GM23338 (cell line): Measurements from ENCODE around the gene GDPD5. TPM values are rescaled to one million over a fixed set of nuclear protein-coding genes. Genes with fewer than 3 reads are reported as not detected.

Source experiments
- ATAC-seq: fragments of 200-7000 bp; cut with Tn5 transposase; 3 replicates; pipeline ENCODE4 v1.9.1; 2020
- DNase-seq: peaks from one replicate; pipeline ENCODE4 v3.0.0-alpha.2; 2015; ENCODE audit warnings: low spot score
- H2AFZ ChIP-seq: fragments of 200-600 bp; sonication (generic); 2 replicates; pipeline ENCODE4 v1.8.0; 2016; ENCODE audit warnings: antibody characterized with exemption, mild to moderate bottlenecking, moderate library complexity
- H3F3A ChIP-seq: fragments of 200-600 bp; sonication (generic); replicated peaks from 2 replicates; pipeline ENCODE4 v1.8.0; 2017; ENCODE audit warnings: antibody characterized with exemption, mixed run types, low read depth
- H3K27ac ChIP-seq: fragments of 200-600 bp; sonication (generic); 2 replicates; pipeline ENCODE4 v1.6.1; 2016; ENCODE audit warnings: low read depth
- H3K27me3 ChIP-seq: fragments of 200-600 bp; sonication (generic); 2 replicates; pipeline ENCODE4 v1.8.0; 2016; ENCODE audit warnings: mild to moderate bottlenecking, mixed run types, moderate library complexity; ENCODE audit not compliant: insufficient read depth
- H3K36me3 ChIP-seq: fragments of 200-600 bp; sonication (generic); 2 replicates; pipeline ENCODE4 v1.8.0; 2016; ENCODE audit warnings: mild to moderate bottlenecking; ENCODE audit not compliant: insufficient read depth
- H3K4me1 ChIP-seq: fragments of 200-600 bp; sonication (generic); 2 replicates; pipeline ENCODE4 v1.8.0; 2016; ENCODE audit warnings: mild to moderate bottlenecking, moderate library complexity; ENCODE audit not compliant: insufficient read depth
- H3K4me2 ChIP-seq: fragments of 200-600 bp; sonication (generic); 2 replicates; pipeline ENCODE4 v1.7.1; 2017; ENCODE audit warnings: mixed run types
- H3K4me3 ChIP-seq: fragments of 200-600 bp; sonication (generic); 2 replicates; pipeline ENCODE4 v1.6.1; 2016; ENCODE audit warnings: mixed run types
- H3K79me2 ChIP-seq: fragments of 200-600 bp; sonication (generic); replicated peaks from 2 replicates; pipeline ENCODE4 v1.8.0; 2017; ENCODE audit warnings: mild to moderate bottlenecking; ENCODE audit not compliant: insufficient read depth
- H3K9me2 ChIP-seq: fragments of 200-600 bp; sonication (generic); 2 replicates; pipeline ENCODE4 v1.8.0; 2017; ENCODE audit not compliant: insufficient read depth
- H4K20me1 ChIP-seq: fragments of 200-600 bp; sonication (generic); replicated peaks from 2 replicates; pipeline ENCODE4 v1.8.0; 2017; ENCODE audit warnings: mild to moderate bottlenecking; ENCODE audit not compliant: insufficient read depth
- H3K27ac Mint-ChIP-seq: 2 replicates; pipeline ENCODE4 v1.8.0; 2020; ENCODE audit warnings: inconsistent platforms, mild to moderate bottlenecking, moderate library complexity, mixed read lengths
- H3K27me3 Mint-ChIP-seq: 3 replicates; pipeline ENCODE4 v1.8.0; 2022; ENCODE audit warnings: low read depth, mild to moderate bottlenecking, moderate library complexity, mixed read lengths, inconsistent platforms; ENCODE audit not compliant: insufficient read depth, poor library complexity
- H3K36me3 Mint-ChIP-seq: 3 replicates; pipeline ENCODE4 v1.8.0; 2021; ENCODE audit warnings: low read depth, mild to moderate bottlenecking, inconsistent platforms, moderate library complexity, mixed read lengths
- H3K4me1 Mint-ChIP-seq: 3 replicates; pipeline ENCODE4 v1.8.0; 2020; ENCODE audit warnings: mild to moderate bottlenecking, inconsistent platforms, mixed read lengths
- H3K4me3 Mint-ChIP-seq: 3 replicates; pipeline ENCODE4 v1.8.0; 2021; ENCODE audit warnings: moderate library complexity, mild to moderate bottlenecking, inconsistent platforms, mixed read lengths
- H3K9me3 Mint-ChIP-seq: 3 replicates; pipeline ENCODE4 v1.8.0; 2020; ENCODE audit warnings: moderate library complexity, mild to moderate bottlenecking, inconsistent platforms, mixed read lengths
- CREB1 ChIP-seq: fragments of 250-450 bp; sonication (Bioruptor Pico); IDR thresholded peaks from 2 replicates; pipeline ENCODE4 v1.5.0; 2020; ENCODE audit warnings: low read depth, mild to moderate bottlenecking, moderate library complexity
- NANOG ChIP-seq: IDR thresholded peaks from 2 replicates; pipeline ENCODE4 v1.6.1; 2016; ENCODE audit warnings: antibody characterized with exemption, borderline replicate concordance
- STAT1 ChIP-seq: IDR thresholded peaks from one replicate; pipeline ENCODE4 v1.6.1; 2016; ENCODE audit warnings: antibody characterized with exemption; ENCODE audit not compliant: unreplicated experiment
- ZNF331 ChIP-seq: fragments of 250-450 bp; sonication (Bioruptor Pico); IDR thresholded peaks from 2 replicates; pipeline ENCODE4 v1.5.0; 2020; ENCODE audit warnings: low read depth, mild to moderate bottlenecking, moderate library complexity
- polyA plus RNA-seq: library from polyadenylated mRNA; unstranded; fragments of >200 nt; fragmentation: Nextera tagmentation; extraction: Ambion mirVana; gene quantifications from 2 replicates; pipeline ENCODE4 v1.2.1, GENCODE V29; 2016
- total RNA-seq: library from RNA; depleted of rRNA; stranded (reverse); fragments of >200 nt; shearing (Covaris generic); gene quantifications from 2 replicates; pipeline ENCODE4 v1.2.3, GENCODE V29; 2014
- TF ChIP-seq, protein P1 (sequence below): IDR thresholded peaks from one replicate; pipeline ENCODE4 v1.6.1; 2018; ENCODE audit warnings: antibody characterized with exemption; ENCODE audit not compliant: unreplicated experiment
- TF ChIP-seq, protein P2 (sequence below): fragments of 250-450 bp; sonication (Bioruptor Pico); IDR thresholded peaks from 2 replicates; pipeline ENCODE4 v1.5.0; 2020; ENCODE audit warnings: mild to moderate bottlenecking, moderate library complexity

GDPD5 gene
- total and polyA plus RNA-seq, 2 experiments from 2014 or later = 1.6 to 4.9 TPM

DNA sequence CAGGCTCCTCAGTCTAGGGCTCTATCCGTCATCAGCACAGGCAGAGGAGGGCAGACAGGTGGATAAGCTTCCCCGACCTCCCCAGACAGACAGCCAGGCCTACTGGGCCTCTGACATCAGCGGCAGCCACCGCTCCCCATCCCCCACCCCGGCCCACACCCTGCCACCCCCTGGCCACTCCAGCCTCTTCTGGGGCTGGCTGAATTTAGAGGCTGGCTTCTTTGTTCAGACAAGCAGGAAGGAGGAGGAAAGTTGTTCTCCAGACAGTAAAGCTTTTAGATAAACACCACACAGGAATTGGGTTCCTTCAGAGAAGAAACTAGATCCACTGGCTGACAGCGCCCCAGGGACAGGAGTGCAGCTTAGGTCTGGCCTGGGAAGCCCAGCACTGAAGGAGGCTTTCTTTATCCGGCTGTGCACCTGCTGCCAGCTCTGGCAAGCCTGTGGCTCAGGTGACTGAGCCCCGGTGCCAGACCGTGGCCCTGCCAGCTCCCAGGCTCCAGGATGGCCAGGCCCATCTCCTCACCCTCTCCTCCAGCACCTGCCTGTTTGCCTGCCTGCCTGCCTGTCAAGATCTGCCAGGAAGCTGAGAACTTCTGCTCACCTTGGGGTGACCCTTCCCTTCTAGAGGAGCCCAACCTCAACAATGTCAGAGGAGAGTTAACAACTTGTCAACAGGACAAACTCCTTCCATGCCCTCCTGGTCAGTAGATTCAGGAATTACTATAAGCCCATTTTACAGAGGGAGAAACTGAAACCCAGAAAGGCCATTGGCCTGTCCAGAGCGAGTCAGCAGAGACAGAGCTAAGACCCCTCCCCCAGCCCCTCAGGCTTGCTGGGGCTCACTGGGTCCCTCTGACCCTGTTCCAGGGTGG, 48.8 kb downstream of the GDPD5 start (continued):
- TF ChIP-seq, protein P1, sequence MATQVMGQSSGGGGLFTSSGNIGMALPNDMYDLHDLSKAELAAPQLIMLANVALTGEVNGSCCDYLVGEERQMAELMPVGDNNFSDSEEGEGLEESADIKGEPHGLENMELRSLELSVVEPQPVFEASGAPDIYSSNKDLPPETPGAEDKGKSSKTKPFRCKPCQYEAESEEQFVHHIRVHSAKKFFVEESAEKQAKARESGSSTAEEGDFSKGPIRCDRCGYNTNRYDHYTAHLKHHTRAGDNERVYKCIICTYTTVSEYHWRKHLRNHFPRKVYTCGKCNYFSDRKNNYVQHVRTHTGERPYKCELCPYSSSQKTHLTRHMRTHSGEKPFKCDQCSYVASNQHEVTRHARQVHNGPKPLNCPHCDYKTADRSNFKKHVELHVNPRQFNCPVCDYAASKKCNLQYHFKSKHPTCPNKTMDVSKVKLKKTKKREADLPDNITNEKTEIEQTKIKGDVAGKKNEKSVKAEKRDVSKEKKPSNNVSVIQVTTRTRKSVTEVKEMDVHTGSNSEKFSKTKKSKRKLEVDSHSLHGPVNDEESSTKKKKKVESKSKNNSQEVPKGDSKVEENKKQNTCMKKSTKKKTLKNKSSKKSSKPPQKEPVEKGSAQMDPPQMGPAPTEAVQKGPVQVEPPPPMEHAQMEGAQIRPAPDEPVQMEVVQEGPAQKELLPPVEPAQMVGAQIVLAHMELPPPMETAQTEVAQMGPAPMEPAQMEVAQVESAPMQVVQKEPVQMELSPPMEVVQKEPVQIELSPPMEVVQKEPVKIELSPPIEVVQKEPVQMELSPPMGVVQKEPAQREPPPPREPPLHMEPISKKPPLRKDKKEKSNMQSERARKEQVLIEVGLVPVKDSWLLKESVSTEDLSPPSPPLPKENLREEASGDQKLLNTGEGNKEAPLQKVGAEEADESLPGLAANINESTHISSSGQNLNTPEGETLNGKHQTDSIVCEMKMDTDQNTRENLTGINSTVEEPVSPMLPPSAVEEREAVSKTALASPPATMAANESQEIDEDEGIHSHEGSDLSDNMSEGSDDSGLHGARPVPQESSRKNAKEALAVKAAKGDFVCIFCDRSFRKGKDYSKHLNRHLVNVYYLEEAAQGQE = no peak
- TF ChIP-seq CREB1 (CRISPR knock-in tag) = no peak

DNA sequence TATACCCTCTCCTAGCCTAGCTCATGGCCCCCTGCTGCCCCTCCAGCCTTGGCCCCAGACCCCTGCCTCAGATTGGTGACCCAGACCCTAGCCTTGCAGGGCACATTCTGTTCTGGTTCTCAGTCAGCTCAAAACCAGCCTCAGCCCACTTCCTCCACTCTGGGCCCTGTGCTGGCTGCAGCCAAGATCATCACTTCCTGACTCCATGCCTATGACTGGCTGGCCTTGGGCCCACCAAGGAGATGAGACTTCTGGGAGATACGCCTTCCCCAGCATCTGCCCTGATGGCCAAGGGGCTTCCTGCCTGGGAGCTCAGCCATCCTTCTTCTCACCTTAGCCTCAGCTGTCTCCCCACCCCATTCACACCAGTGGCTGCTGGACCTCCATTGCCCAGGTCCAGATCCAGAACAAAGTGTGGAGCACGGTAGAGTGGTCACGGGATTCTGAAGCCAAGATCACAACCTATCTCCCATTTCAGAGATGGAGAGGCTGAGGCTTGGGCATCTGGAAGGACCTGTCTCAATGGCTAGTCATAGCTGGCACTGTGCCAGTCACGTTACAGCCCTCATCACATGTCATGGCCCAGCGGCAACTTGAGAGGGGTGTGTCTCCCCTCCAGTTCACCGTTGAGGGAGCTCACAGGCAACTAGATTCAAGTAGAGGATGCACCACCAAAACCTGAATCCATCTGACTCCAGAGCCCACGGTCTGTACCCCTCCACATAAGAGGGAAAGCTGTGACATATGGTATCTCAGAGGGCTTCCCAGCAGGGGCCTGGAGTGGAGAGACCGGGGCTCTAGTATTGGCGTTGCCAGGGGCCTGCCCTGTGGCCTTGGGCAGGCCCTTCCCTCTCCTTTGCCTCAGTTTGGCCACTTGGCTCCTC, 49.7 kb downstream of the GDPD5 start:
- H3K36me3 ChIP-seq = no peaks in the 10 kb centered on the region
- peaks cover 26% of the 10 kb centered on the region for H3K4me1 Mint-ChIP-seq
- no peaks in the 10 kb centered on the region; the same call in 2 of the 3 replicates for H3K36me3 Mint-ChIP-seq
- no peaks in the 10 kb centered on the region for H3F3A ChIP-seq
- no peak overlapping the region for H3K27ac Mint-ChIP-seq
- H3K79me2 ChIP-seq = no peaks in the 10 kb centered on the region
- no peak overlapping the region for H3K4me3 ChIP-seq
- no peaks in the 10 kb centered on the region for H4K20me1 ChIP-seq
- no peaks in the 10 kb centered on the region for H3K27me3 ChIP-seq
- TF ChIP-seq ZNF331 (CRISPR knock-in tag) = no peak
- TF ChIP-seq, protein P1 = no peak
- no peak for TF ChIP-seq CREB1 (CRISPR knock-in tag)
- no peak for TF ChIP-seq NANOG
- TF ChIP-seq, protein P2, sequence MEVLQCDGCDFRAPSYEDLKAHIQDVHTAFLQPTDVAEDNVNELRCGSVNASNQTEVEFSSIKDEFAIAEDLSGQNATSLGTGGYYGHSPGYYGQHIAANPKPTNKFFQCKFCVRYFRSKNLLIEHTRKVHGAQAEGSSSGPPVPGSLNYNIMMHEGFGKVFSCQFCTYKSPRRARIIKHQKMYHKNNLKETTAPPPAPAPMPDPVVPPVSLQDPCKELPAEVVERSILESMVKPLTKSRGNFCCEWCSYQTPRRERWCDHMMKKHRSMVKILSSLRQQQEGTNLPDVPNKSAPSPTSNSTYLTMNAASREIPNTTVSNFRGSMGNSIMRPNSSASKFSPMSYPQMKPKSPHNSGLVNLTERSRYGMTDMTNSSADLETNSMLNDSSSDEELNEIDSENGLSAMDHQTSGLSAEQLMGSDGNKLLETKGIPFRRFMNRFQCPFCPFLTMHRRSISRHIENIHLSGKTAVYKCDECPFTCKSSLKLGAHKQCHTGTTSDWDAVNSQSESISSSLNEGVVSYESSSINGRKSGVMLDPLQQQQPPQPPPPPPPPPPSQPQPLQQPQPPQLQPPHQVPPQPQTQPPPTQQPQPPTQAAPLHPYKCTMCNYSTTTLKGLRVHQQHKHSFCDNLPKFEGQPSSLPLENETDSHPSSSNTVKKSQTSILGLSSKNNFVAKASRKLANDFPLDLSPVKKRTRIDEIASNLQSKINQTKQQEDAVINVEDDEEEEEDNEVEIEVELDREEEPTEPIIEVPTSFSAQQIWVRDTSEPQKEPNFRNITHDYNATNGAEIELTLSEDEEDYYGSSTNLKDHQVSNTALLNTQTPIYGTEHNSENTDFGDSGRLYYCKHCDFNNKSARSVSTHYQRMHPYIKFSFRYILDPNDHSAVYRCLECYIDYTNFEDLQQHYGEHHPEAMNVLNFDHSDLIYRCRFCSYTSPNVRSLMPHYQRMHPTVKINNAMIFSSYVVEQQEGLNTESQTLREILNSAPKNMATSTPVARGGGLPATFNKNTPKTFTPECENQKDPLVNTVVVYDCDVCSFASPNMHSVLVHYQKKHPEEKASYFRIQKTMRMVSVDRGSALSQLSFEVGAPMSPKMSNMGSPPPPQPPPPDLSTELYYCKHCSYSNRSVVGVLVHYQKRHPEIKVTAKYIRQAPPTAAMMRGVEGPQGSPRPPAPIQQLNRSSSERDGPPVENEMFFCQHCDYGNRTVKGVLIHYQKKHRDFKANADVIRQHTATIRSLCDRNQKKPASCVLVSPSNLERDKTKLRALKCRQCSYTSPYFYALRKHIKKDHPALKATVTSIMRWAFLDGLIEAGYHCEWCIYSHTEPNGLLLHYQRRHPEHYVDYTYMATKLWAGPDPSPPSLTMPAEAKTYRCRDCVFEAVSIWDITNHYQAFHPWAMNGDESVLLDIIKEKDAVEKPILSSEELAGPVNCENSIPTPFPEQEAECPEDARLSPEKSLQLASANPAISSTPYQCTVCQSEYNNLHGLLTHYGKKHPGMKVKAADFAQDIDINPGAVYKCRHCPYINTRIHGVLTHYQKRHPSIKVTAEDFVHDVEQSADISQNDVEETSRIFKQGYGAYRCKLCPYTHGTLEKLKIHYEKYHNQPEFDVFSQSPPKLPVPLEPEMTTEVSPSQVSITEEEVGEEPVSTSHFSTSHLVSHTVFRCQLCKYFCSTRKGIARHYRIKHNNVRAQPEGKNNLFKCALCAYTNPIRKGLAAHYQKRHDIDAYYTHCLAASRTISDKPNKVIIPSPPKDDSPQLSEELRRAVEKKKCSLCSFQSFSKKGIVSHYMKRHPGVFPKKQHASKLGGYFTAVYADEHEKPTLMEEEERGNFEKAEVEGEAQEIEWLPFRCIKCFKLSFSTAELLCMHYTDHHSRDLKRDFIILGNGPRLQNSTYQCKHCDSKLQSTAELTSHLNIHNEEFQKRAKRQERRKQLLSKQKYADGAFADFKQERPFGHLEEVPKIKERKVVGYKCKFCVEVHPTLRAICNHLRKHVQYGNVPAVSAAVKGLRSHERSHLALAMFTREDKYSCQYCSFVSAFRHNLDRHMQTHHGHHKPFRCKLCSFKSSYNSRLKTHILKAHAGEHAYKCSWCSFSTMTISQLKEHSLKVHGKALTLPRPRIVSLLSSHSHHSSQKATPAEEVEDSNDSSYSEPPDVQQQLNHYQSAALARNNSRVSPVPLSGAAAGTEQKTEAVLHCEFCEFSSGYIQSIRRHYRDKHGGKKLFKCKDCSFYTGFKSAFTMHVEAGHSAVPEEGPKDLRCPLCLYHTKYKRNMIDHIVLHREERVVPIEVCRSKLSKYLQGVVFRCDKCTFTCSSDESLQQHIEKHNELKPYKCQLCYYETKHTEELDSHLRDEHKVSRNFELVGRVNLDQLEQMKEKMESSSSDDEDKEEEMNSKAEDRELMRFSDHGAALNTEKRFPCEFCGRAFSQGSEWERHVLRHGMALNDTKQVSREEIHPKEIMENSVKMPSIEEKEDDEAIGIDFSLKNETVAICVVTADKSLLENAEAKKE (CRISPR knock-in tag) = no peak
- TF ChIP-seq STAT1 = no peak
- ATAC-seq (peak; percentile 36; the same call in 2 of the 3 replicates), DNase-seq (no peak)
- H3K9me2 ChIP-seq = no peaks in the 10 kb centered on the region
- H3K9me3 Mint-ChIP-seq = no peaks in the 10 kb centered on the region
- H3K27ac ChIP-seq = no peak overlapping the region
- peak overlapping the region; percentile 75 for H2AFZ ChIP-seq
- H3K4me3 Mint-ChIP-seq = no peak overlapping the region
- peaks cover 10% of the 10 kb centered on the region for H3K27me3 Mint-ChIP-seq
- no peak overlapping the region; the same call in 1 of the 2 replicates for H3K4me2 ChIP-seq
- peaks cover 5% of the 10 kb centered on the region; the same call in 1 of the 2 replicates for H3K4me1 ChIP-seq
